Gastroesophageal sphincter (tissue), 3 donors: ENCODE measurements around the gene CTDSPL2.

Experiments
- CTCF ChIP-seq, 4 experiments: fragments of 200-600 bp in 2 of 4; fragments of 450-650 bp in 2 of 4; sonication (generic) in 1 of 4; IDR thresholded peaks; one replicate each; pipeline ENCODE4 v1.5.1; 2017 to 2019; ENCODE audit warnings: antibody characterized with exemption in 4 of 4, mild to moderate bottlenecking in 2 of 4, moderate library complexity in 2 of 4
- POLR2A ChIP-seq, 2 donors: fragments of 450-650 bp; IDR thresholded peaks; one replicate each; pipeline ENCODE4 v1.6.1; 2017; ENCODE audit warnings: antibody characterized with exemption in 2 of 2, mild to moderate bottlenecking in 2 of 2, moderate library complexity in 1 of 2

DNA sequence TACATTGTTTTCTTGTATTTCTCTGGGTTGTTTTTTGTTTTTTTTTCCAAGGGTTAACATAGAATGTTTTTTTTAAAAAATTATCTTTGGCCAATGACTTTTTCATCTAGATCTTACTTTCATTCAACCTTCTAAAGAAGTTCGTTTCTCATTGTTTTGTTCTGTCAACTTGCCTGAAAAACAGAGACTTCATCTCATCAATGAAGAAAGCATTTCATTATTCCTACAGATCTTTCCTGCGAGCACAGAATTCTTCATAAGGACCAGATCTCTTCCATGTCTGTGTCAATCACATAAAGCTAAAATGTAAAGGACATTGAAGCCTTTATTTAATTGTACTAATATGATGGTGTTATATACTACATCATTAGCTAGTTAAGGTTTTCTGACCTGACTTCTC lies 99.8 kb downstream of the CTDSPL2 start:
- TF ChIP-seq CTCF (IDR thresholded peaks at IDR 0.05) (no peak), POLR2A (IDR thresholded peaks at IDR 0.05) (no peak)
